Stomach (tissue), 4 donors: Measurements from ENCODE around the gene WNT4.

Experiments
- EP300 ChIP-seq: sonication (generic); formaldehyde crosslinking; IDR thresholded peaks from one replicate; pipeline ENCODE4 v1.6.1; 2017; ENCODE audit warnings: antibody characterized with exemption
- POLR2A ChIP-seq, 4 donors: fragments of 450-650 bp; IDR thresholded peaks; one replicate each; pipeline ENCODE4 v1.6.1; 2016; ENCODE audit warnings: antibody characterized with exemption in 4 of 4, control low read depth in 2 of 4, mild to moderate bottlenecking in 1 of 4, moderate library complexity in 1 of 4
- POLR2AphosphoS5 ChIP-seq, 3 donors: sonication (generic); formaldehyde crosslinking; IDR thresholded peaks; one replicate each; pipeline ENCODE4 v1.6.1; 2016; ENCODE audit warnings: antibody characterized with exemption in 3 of 3
- TF ChIP-seq, protein P1 (sequence below), 7 experiments: fragments of 450-650 bp in 4 of 7; fragments of 200-600 bp in 3 of 7; sonication (generic) in 3 of 7; IDR thresholded peaks; one replicate each; pipeline ENCODE4 v1.5.1; 2016 to 2019; ENCODE audit warnings: antibody characterized with exemption in 7 of 7, control low read depth in 2 of 7, mild to moderate bottlenecking in 1 of 7

GRCh38 chr1:22105611-22106207, 37.2 kb downstream of the WNT4 start:
- TF ChIP-seq, protein P1, sequence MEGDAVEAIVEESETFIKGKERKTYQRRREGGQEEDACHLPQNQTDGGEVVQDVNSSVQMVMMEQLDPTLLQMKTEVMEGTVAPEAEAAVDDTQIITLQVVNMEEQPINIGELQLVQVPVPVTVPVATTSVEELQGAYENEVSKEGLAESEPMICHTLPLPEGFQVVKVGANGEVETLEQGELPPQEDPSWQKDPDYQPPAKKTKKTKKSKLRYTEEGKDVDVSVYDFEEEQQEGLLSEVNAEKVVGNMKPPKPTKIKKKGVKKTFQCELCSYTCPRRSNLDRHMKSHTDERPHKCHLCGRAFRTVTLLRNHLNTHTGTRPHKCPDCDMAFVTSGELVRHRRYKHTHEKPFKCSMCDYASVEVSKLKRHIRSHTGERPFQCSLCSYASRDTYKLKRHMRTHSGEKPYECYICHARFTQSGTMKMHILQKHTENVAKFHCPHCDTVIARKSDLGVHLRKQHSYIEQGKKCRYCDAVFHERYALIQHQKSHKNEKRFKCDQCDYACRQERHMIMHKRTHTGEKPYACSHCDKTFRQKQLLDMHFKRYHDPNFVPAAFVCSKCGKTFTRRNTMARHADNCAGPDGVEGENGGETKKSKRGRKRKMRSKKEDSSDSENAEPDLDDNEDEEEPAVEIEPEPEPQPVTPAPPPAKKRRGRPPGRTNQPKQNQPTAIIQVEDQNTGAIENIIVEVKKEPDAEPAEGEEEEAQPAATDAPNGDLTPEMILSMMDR (IDR thresholded peaks at IDR 0.05) = peak in 5 of 7 experiments; percentile 75 to 89 (median 77)
- peak in 1 of 3 donors; percentile 50 for TF ChIP-seq POLR2AphosphoS5 (IDR thresholded peaks at IDR 0.05)
- no peak for TF ChIP-seq POLR2A (IDR thresholded peaks at IDR 0.05)
- no peak for TF ChIP-seq EP300
